Panc1 (cell line): Measurements from ENCODE around the gene CAMK2A. TPM values are rescaled to one million over a fixed set of nuclear protein-coding genes. Genes with fewer than 3 reads are reported as not detected.

Experiments
- ATAC-seq: fragments of 200-7000 bp; cut with Tn5 transposase; 2 replicates; pipeline ENCODE4 v1.9.1; 2020; ENCODE audit warnings: mild to moderate bottlenecking, moderate library complexity
- BruUV-seq: library from RNA; stranded (reverse); fragments of 400-500 nt; replicated peaks from 2 replicates; lab custom pipeline; 2021; lab: Mats Ljungman, UMichigan
- CTCF ChIA-PET: fragments of 300-600 bp; sonication (Branson Sonifier 250); formaldehyde crosslinking; loops from one replicate; lab custom pipeline; 2022; ENCODE audit warnings: antibody characterized with exemption; lab: Charles Lee
- POLR2A ChIA-PET: fragments of 300-600 bp; sonication (Branson Sonifier 250); formaldehyde crosslinking; loops from one replicate; lab custom pipeline; 2022; ENCODE audit warnings: antibody characterized with exemption; lab: Charles Lee
- DNase-seq: peaks from one replicate; pipeline ENCODE4 v3.0.0-alpha.2; 2010; ENCODE audit warnings: low read depth, low spot score
- H3K27ac ChIP-seq: 2 replicates; pipeline ENCODE4 v1.5.1; 2011; ENCODE audit warnings: mild to moderate bottlenecking, low read length, inconsistent platforms
- H3K27me3 ChIP-seq: fragments of 200-500 bp; sonication (Bioruptor generic); 2 replicates; pipeline ENCODE4 v1.6.0; 2014; ENCODE audit warnings: low read length, inconsistent platforms; ENCODE audit not compliant: control insufficient read depth, insufficient read depth
- H3K36me3 ChIP-seq: fragments of 200-500 bp; sonication (Bioruptor generic); 2 replicates; pipeline ENCODE4 v1.5.1; 2014; ENCODE audit warnings: inconsistent platforms, mild to moderate bottlenecking, low read length, moderate library complexity; ENCODE audit not compliant: control insufficient read depth, insufficient read depth
- H3K4me1 ChIP-seq: 2 replicates; pipeline ENCODE4 v1.5.1; 2011; ENCODE audit warnings: inconsistent platforms, mild to moderate bottlenecking, low read length, moderate library complexity; ENCODE audit not compliant: control insufficient read depth, insufficient read depth
- H3K4me3 ChIP-seq, 2 experiments: 2 replicates each; pipeline ENCODE4 v1.5.1; 2011 to 2012; ENCODE audit warnings: low read depth in 2 of 2, low read length in 2 of 2, mild to moderate bottlenecking in 2 of 2, inconsistent platforms in 1 of 2, moderate library complexity in 1 of 2
- H3K9me3 ChIP-seq: fragments of 200-500 bp; sonication (Bioruptor generic); 2 replicates; pipeline ENCODE4 v1.5.1; 2014; ENCODE audit warnings: low read depth, mild to moderate bottlenecking, inconsistent platforms, low read length, moderate library complexity; ENCODE audit not compliant: control insufficient read depth, insufficient read depth
- POLR2AphosphoS5 ChIP-seq: IDR thresholded peaks from 2 replicates; pipeline ENCODE4 v1.6.1; 2012; ENCODE audit warnings: mild to moderate bottlenecking, low read depth, low read length, moderate library complexity
- SIN3A ChIP-seq: IDR thresholded peaks from 2 replicates; pipeline ENCODE4 v1.6.1; 2012; ENCODE audit warnings: low read depth, mild to moderate bottlenecking, low read length, moderate library complexity, borderline replicate concordance; ENCODE audit not compliant: insufficient read depth
- TCF7L2 ChIP-seq: IDR thresholded peaks from 2 replicates; pipeline ENCODE4 v1.6.1; 2011; ENCODE audit warnings: mild to moderate bottlenecking, low read depth, low read length, inconsistent platforms
- in situ Hi-C: cut with HindIII; loops from 2 replicates; pipeline ENCODE4 v1.10.0; 2016; ENCODE audit warnings: low sequenced_read_pairs, low pct_unique_long_range_greater_than_20kb
- intact Hi-C: fragments of 100-400 bp; cut with micrococcal nuclease; formaldehyde crosslinking; loops from one replicate; pipeline ENCODE4 v1.10.0; 2022; ENCODE audit not compliant: unreplicated experiment
- total RNA-seq: library from RNA; stranded (reverse); gene quantifications from one replicate; pipeline ENCODE4 v1.2.1, GENCODE V29; 2021; ENCODE audit not compliant: unreplicated experiment
- TF ChIP-seq, protein P1 (sequence below), 2 experiments: IDR thresholded peaks; 2 replicates each; pipeline ENCODE4 v1.6.1; 2011 to 2012; ENCODE audit warnings: low read depth in 2 of 2, control low read depth in 1 of 2, low read length in 1 of 2, mild to moderate bottlenecking in 1 of 2, moderate library complexity in 1 of 2; ENCODE audit not compliant: insufficient read depth in 1 of 2
- TF ChIP-seq, protein P2 (sequence below): fragments of 450-650 bp; IDR thresholded peaks from 2 replicates; pipeline ENCODE4 v1.5.1; 2017; ENCODE audit warnings: mild to moderate bottlenecking

The CAMK2A gene
- total RNA-seq, 1 experiment from 2014 or later: 0.51 TPM

GRCh38 chr5:150211156-150212030, 78.2 kb downstream of the CAMK2A start:
- intact Hi-C loops (no loop called here), in situ Hi-C loops (no loop called here)
- Histone ChIP-seq H3K27me3 (no peaks in the 10 kb centered on the region), H3K4me1 (no peaks in the 10 kb centered on the region; the same call in 1 of the 2 replicates), H3K4me3 (no peak overlapping the region), H3K36me3 (no peaks in the 10 kb centered on the region), H3K9me3 (no peaks in the 10 kb centered on the region), H3K27ac (no peak overlapping the region)
- TF ChIP-seq TCF7L2: no peak
- TF ChIP-seq, protein P1, sequence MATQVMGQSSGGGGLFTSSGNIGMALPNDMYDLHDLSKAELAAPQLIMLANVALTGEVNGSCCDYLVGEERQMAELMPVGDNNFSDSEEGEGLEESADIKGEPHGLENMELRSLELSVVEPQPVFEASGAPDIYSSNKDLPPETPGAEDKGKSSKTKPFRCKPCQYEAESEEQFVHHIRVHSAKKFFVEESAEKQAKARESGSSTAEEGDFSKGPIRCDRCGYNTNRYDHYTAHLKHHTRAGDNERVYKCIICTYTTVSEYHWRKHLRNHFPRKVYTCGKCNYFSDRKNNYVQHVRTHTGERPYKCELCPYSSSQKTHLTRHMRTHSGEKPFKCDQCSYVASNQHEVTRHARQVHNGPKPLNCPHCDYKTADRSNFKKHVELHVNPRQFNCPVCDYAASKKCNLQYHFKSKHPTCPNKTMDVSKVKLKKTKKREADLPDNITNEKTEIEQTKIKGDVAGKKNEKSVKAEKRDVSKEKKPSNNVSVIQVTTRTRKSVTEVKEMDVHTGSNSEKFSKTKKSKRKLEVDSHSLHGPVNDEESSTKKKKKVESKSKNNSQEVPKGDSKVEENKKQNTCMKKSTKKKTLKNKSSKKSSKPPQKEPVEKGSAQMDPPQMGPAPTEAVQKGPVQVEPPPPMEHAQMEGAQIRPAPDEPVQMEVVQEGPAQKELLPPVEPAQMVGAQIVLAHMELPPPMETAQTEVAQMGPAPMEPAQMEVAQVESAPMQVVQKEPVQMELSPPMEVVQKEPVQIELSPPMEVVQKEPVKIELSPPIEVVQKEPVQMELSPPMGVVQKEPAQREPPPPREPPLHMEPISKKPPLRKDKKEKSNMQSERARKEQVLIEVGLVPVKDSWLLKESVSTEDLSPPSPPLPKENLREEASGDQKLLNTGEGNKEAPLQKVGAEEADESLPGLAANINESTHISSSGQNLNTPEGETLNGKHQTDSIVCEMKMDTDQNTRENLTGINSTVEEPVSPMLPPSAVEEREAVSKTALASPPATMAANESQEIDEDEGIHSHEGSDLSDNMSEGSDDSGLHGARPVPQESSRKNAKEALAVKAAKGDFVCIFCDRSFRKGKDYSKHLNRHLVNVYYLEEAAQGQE (IDR thresholded peaks at IDR 0.05; ENCODE audit: insufficient read depth in 1 of 2, low read depth in 2 of 2, low read length in 1 of 2): no peak
- TF ChIP-seq, protein P2, sequence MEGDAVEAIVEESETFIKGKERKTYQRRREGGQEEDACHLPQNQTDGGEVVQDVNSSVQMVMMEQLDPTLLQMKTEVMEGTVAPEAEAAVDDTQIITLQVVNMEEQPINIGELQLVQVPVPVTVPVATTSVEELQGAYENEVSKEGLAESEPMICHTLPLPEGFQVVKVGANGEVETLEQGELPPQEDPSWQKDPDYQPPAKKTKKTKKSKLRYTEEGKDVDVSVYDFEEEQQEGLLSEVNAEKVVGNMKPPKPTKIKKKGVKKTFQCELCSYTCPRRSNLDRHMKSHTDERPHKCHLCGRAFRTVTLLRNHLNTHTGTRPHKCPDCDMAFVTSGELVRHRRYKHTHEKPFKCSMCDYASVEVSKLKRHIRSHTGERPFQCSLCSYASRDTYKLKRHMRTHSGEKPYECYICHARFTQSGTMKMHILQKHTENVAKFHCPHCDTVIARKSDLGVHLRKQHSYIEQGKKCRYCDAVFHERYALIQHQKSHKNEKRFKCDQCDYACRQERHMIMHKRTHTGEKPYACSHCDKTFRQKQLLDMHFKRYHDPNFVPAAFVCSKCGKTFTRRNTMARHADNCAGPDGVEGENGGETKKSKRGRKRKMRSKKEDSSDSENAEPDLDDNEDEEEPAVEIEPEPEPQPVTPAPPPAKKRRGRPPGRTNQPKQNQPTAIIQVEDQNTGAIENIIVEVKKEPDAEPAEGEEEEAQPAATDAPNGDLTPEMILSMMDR: no peak
- TF ChIP-seq POLR2AphosphoS5: no peak
- TF ChIP-seq SIN3A: no peak
- no peak for ATAC-seq
- no peak for DNase-seq
- BruUV-seq: no TSS peak
- CTCF ChIA-PET: no interaction called here
- POLR2A ChIA-PET: no interaction called here

DNA sequence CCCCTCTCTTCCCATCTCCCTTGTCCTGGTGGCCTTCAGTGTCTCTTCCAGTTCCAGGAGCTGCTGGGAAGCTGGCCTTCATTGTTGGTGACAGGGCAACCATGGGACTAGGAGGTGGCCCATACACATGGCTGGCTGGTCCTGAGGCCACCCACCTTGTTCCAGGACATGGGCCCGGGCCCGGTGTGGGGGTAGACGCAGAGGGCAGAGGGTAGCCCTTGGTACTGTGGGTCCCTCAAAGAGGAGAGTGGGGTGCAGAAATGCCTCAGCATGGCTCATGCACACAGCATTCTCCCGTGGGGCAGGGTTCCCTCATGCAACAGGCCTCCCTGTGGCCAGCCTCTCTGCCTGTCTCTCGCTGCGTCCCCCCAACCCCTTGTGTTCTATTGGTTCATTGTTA, 78.9 kb downstream of the CAMK2A start:
- BruUV-seq: no TSS peak

More for the DNA sequence above, 78.9 kb downstream of the CAMK2A start:
- Histone ChIP-seq H3K27ac (no peak overlapping the region), H3K4me3 (no peak overlapping the region), H3K9me3 (no peaks in the 10 kb centered on the region), H3K27me3 (no peaks in the 10 kb centered on the region), H3K36me3 (no peaks in the 10 kb centered on the region), H3K4me1 (no peaks in the 10 kb centered on the region; the same call in 1 of the 2 replicates)
- intact Hi-C loops: no loop called here
- no peak for DNase-seq
- no peak for ATAC-seq
- in situ Hi-C loops: no loop called here
- ChIA-PET POLR2A (no interaction called here), CTCF (interaction anchor here (1.0 kb wide), 1 partner anchor 8 kb away, joined by 3 read pairs; no protein-coding TSS in a partner anchor)
- TF ChIP-seq, protein P1 (IDR thresholded peaks at IDR 0.05; ENCODE audit: insufficient read depth in 1 of 2, low read depth in 2 of 2, low read length in 1 of 2): no peak
- TF ChIP-seq SIN3A: no peak
